ENCODE measurements around the gene CDC34. TPM values are rescaled to one million over a fixed set of nuclear protein-coding genes. Genes with fewer than 3 reads are reported as not detected.
A peak's percentile ranks its signal among the peaks of the same experiment; 100 is the strongest.

Gene CDC34
- total RNA-seq, 2 donors from 2014 or later: 36.2 to 42.0 TPM

GRCh38 chr19:493391-494170 is 38.0 kb upstream of the CDC34 start:
- H3K4me3 Mint-ChIP-seq: peak overlapping the region; percentile 0

DNA sequence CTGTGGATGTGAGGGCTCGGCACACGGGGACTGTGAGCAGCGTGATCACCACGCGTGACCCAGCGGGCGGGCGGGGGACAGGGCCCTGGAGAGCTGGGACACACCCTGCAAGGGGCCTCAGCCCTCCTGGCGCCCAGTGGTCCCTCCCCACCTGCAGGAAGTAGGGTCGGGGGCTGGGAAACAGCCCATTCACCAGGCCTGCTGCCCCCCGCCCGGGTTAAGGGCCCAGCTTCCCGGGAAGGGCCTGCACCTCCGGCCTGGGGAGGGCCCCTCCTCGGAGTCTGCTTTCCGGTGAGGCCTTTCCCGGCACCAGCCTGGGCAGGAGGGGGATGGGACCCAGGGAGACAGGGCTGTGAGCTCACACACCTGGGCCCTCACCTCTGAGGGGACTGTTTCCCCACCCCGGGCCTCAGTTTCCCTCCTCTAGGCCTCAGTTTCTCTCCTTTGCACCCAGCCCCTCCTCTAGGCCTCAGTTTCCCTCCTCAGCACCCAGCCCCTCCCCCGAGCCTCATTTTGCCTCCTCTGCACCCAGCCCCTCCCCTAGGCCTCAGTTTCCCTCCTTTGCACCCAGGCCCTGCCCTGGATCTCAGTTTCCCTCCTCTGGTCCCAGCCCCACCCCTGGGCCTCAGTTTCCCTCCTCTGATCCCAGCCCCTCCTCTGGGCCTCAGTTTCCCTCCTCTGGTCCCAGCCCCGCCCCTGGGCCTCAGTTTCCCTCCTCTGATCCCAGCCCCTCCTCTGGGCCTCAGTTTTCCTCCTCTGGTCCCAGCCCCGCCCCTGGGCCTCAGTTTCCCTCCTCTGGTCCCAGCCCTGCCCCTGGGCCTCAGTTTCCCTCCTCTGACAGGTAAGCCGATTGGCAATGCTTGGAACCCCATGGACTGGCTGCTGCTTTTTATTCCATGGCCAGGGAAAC is 37.1 kb upstream of the CDC34 start:
- H3K27me3 Mint-ChIP-seq: peaks cover 5% of the 10 kb centered on the region
- no peak for DNase-seq
- peak overlapping the region; percentile 0 for H3K27ac Mint-ChIP-seq
- no peak for ATAC-seq
- no peak overlapping the region for H3K4me3 Mint-ChIP-seq
- H3K36me3 Mint-ChIP-seq (ENCODE audit: low read depth): peaks cover 3% of the 10 kb centered on the region
- no peaks in the 10 kb centered on the region for H3K9me3 ChIP-seq (ENCODE audit: control insufficient read depth, low read length, poor library complexity, severe bottlenecking)
- peaks cover 7% of the 10 kb centered on the region for H3K4me1 Mint-ChIP-seq

More at GRCh38 chr19:493391-494170, 38.0 kb upstream of the CDC34 start:
- H3K27me3 Mint-ChIP-seq: no peaks in the 10 kb centered on the region
- H3K27ac Mint-ChIP-seq: peak overlapping the region; percentile 0
- no peaks in the 10 kb centered on the region for H3K36me3 Mint-ChIP-seq (ENCODE audit: low read depth)
- no peak for ATAC-seq
- H3K4me1 Mint-ChIP-seq: peaks cover 4% of the 10 kb centered on the region
- no peaks in the 10 kb centered on the region for H3K9me3 ChIP-seq (ENCODE audit: control insufficient read depth, low read length, poor library complexity, severe bottlenecking)
- DNase-seq: no peak

DNA sequence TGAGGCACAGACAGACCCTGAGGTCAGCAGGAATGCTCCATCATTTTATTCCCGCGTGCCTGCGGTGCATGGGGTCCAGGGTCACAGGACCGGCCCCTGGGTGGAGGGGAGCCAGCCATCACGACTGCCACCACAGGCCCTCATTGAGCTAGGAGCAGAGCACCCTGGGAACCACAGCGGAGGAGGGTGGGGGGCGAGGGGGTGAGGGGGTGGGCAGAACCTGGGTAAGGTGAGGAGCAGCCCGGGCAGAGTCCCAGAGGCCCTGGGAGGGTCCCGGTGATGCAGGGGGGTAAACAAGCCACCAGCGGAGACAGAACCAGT is 36.5 kb upstream of the CDC34 start:
- H3K4me1 Mint-ChIP-seq: peaks cover 7% of the 10 kb centered on the region
- ATAC-seq (no peak), DNase-seq (no peak)
- H3K27ac Mint-ChIP-seq: no peak overlapping the region
- H3K4me3 Mint-ChIP-seq: no peak overlapping the region
- peaks cover 3% of the 10 kb centered on the region for H3K36me3 Mint-ChIP-seq (ENCODE audit: low read depth)
- peaks cover 6% of the 10 kb centered on the region for H3K27me3 Mint-ChIP-seq
- no peaks in the 10 kb centered on the region for H3K9me3 ChIP-seq (ENCODE audit: control insufficient read depth, low read length, poor library complexity, severe bottlenecking)

GRCh38 chr19:495402-496111 is 36.0 kb upstream of the CDC34 start:
- peak; percentile 68 for ATAC-seq
- peaks cover 5% of the 10 kb centered on the region for H3K4me1 Mint-ChIP-seq
- peaks cover 6% of the 10 kb centered on the region for H3K27me3 Mint-ChIP-seq
- peaks cover 3% of the 10 kb centered on the region for H3K36me3 Mint-ChIP-seq (ENCODE audit: low read depth)
- no peaks in the 10 kb centered on the region for H3K9me3 ChIP-seq (ENCODE audit: control insufficient read depth, low read length, poor library complexity, severe bottlenecking)
- peak overlapping the region; percentile 56 for H3K4me3 Mint-ChIP-seq
- peak in 2 of 3 donors; percentile 41 to 46 for DNase-seq
- H3K27ac Mint-ChIP-seq: no peak overlapping the region

- no peaks in the 10 kb centered on the region for H3K9me3 ChIP-seq (ENCODE audit: control insufficient read depth, low read length, poor library complexity, severe bottlenecking)
- Mint-ChIP-seq H3K27ac (no peak within 1 kb of the TSS), H3K4me3 (peak within 1 kb of the TSS; percentile 56), H3K4me1 (peaks cover 5% of the 10 kb centered on the region), H3K27me3 (peaks cover 6% of the 10 kb centered on the region), H3K36me3 (ENCODE audit: low read depth) (peaks cover 3% of the 10 kb centered on the region)
- DNase-seq (no peak), ATAC-seq (no peak)
Measured at GRCh38 chr19:496112-496665, 35.4 kb upstream of the CDC34 start, which contains the start of gene MADCAM1. TSS of gene MADCAM1 (plus strand) at chr19:496486. CDS start at chr19:496500, 14 bp downstream.

- Mint-ChIP-seq H3K27ac (no peak overlapping the region), H3K27me3 (peaks cover 6% of the 10 kb centered on the region), H3K4me3 (no peak overlapping the region), H3K36me3 (ENCODE audit: low read depth) (peaks cover 3% of the 10 kb centered on the region), H3K4me1 (peaks cover 5% of the 10 kb centered on the region)
- ATAC-seq (no peak), DNase-seq (no peak)
- H3K9me3 ChIP-seq (ENCODE audit: control insufficient read depth, low read length, poor library complexity, severe bottlenecking): no peaks in the 10 kb centered on the region
Measured at GRCh38 chr19:496986-497385, 34.6 kb upstream of the CDC34 start.

- H3K9me3 ChIP-seq (ENCODE audit: control insufficient read depth, low read length, poor library complexity, severe bottlenecking): no peaks in the 10 kb centered on the region
- DNase-seq: no peak
- Mint-ChIP-seq H3K27ac (no peak overlapping the region), H3K36me3 (ENCODE audit: low read depth) (peaks cover 3% of the 10 kb centered on the region), H3K4me3 (no peak overlapping the region), H3K4me1 (peaks cover 5% of the 10 kb centered on the region), H3K27me3 (peaks cover 6% of the 10 kb centered on the region)
- ATAC-seq: no peak
Measured at GRCh38 chr19:497491-497868, 34.1 kb upstream of the CDC34 start.

DNA sequence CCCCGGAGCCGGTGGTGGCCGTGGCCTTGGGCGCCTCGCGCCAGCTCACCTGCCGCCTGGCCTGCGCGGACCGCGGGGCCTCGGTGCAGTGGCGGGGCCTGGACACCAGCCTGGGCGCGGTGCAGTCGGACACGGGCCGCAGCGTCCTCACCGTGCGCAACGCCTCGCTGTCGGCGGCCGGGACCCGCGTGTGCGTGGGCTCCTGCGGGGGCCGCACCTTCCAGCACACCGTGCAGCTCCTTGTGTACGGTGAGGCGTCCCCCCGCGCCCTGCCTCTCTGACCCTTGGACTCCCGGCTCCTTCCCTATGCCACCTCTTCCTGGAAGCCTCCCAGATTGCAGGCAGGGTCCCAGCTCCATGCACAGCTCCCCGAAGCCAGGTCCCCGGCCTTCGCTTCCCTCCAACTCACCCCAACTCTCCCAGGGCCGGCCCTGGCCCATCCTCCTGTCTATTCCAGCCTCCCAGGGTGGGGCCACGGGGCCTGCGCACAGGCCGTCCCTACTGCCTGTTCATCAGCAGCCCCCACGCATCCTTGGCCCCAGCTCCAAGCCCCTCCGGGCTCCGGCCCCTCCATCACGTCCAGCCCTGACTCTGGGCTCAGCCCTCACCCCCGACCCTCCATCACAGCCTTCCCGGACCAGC is 33.6 kb upstream of the CDC34 start:
- DNase-seq: no peak
- H3K9me3 ChIP-seq (ENCODE audit: control insufficient read depth, low read length, poor library complexity, severe bottlenecking): no peaks in the 10 kb centered on the region
- peak overlapping the region; percentile 47 for H3K4me3 Mint-ChIP-seq
- peaks cover 3% of the 10 kb centered on the region for H3K36me3 Mint-ChIP-seq (ENCODE audit: low read depth)
- H3K27me3 Mint-ChIP-seq: peaks cover 6% of the 10 kb centered on the region
- H3K4me1 Mint-ChIP-seq: peaks cover 5% of the 10 kb centered on the region
- no peak for ATAC-seq
- no peak overlapping the region for H3K27ac Mint-ChIP-seq

- no peak for ATAC-seq
- no peak overlapping the region for H3K27ac Mint-ChIP-seq
- peaks cover 3% of the 10 kb centered on the region for H3K36me3 Mint-ChIP-seq (ENCODE audit: low read depth)
- DNase-seq: no peak
- no peaks in the 10 kb centered on the region for H3K9me3 ChIP-seq (ENCODE audit: control insufficient read depth, low read length, poor library complexity, severe bottlenecking)
- peaks cover 6% of the 10 kb centered on the region for H3K27me3 Mint-ChIP-seq
- peaks cover 5% of the 10 kb centered on the region for H3K4me1 Mint-ChIP-seq
- H3K4me3 Mint-ChIP-seq: no peak overlapping the region
Measured at GRCh38 chr19:498511-498891, 33.1 kb upstream of the CDC34 start.

- H3K36me3 Mint-ChIP-seq (ENCODE audit: low read depth): peaks cover 3% of the 10 kb centered on the region
- DNase-seq (no peak), ATAC-seq (no peak)
- peak overlapping the region; percentile 53 for H3K4me3 Mint-ChIP-seq
- H3K27ac Mint-ChIP-seq: no peak overlapping the region
- H3K27me3 Mint-ChIP-seq: peaks cover 6% of the 10 kb centered on the region
- H3K9me3 ChIP-seq (ENCODE audit: control insufficient read depth, low read length, poor library complexity, severe bottlenecking): no peaks in the 10 kb centered on the region
- H3K4me1 Mint-ChIP-seq: peaks cover 5% of the 10 kb centered on the region
Measured at GRCh38 chr19:498977-499623, 32.5 kb upstream of the CDC34 start.

GRCh38 chr19:501646-502045 is 29.9 kb upstream of the CDC34 start:
- Mint-ChIP-seq H3K27me3 (peaks cover 6% of the 10 kb centered on the region), H3K4me1 (peaks cover 10% of the 10 kb centered on the region), H3K4me3 (no peak overlapping the region), H3K27ac (no peak overlapping the region), H3K36me3 (ENCODE audit: low read depth) (peaks cover 3% of the 10 kb centered on the region)
- no peaks in the 10 kb centered on the region for H3K9me3 ChIP-seq (ENCODE audit: control insufficient read depth, low read length, poor library complexity, severe bottlenecking)
- no peak for DNase-seq
- no peak for ATAC-seq

DNA sequence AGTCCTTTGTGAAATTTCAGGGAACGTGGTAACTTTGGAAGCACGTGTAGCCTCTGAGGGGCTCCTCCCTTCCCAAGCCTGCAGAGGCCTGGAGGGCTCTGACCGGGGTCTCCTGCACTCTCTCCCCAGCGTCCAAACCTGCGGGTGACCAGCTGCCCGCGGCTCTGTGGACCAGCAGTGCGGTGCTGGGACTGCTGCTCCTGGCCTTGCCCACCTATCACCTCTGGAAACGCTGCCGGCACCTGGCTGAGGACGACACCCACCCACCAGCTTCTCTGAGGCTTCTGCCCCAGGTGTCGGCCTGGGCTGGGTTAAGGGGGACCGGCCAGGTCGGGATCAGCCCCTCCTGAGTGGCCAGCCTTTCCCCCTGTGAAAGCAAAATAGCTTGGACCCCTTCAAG is 26.9 kb upstream of the CDC34 start:
- peaks cover 18% of the 10 kb centered on the region for H3K4me1 Mint-ChIP-seq
- H3K27me3 Mint-ChIP-seq: no peaks in the 10 kb centered on the region
- no peak overlapping the region for H3K27ac Mint-ChIP-seq
- H3K4me3 Mint-ChIP-seq: no peak overlapping the region
- DNase-seq (no peak), ATAC-seq (no peak)
- H3K9me3 ChIP-seq (ENCODE audit: control insufficient read depth, low read length, poor library complexity, severe bottlenecking): no peaks in the 10 kb centered on the region
- H3K36me3 Mint-ChIP-seq (ENCODE audit: low read depth): no peaks in the 10 kb centered on the region

Measured in T-helper 17 cell (primary cell).